ENCODE data around the gene SLC51A.
A peak's percentile ranks its signal among the peaks of the same experiment; 100 is the strongest.
"Not testable (repeated sequence)": the region's sequence is repeated elsewhere in the genome, so short reads cannot be mapped to it uniquely, and the experiment has no call there.

SLC51A gene

GRCh38 chr3:196193736-196194541 is 22.4 kb upstream of the SLC51A start:
- DNase-seq, result peak; percentile 61

DNA sequence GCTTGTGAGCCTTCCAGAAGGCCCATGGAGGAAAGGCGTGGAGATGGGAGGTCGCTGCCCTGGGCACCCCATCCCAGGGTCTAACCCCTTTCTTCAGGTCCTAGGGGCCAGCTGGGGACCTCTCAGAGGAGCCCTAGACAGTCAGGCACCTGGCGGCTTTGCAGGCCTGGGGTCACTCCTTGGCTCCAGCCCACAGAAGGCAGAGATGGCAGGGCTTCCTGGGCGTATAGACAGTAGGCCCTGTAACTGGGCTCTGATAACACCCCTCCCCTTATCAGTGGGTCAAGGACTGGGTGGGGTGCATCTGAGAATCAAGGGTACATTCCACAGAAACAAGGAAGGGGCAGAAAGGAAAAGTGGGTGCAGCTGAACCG is 21.8 kb upstream of the SLC51A start:
- DNase-seq, result no peak

- DNase-seq, result no peak
These were observed 20.6 kb upstream of the SLC51A start for GRCh38 chr3:196195664-196196265.

GRCh38 chr3:196197524-196197923 is 18.8 kb upstream of the SLC51A start:
- no peak for DNase-seq

DNA sequence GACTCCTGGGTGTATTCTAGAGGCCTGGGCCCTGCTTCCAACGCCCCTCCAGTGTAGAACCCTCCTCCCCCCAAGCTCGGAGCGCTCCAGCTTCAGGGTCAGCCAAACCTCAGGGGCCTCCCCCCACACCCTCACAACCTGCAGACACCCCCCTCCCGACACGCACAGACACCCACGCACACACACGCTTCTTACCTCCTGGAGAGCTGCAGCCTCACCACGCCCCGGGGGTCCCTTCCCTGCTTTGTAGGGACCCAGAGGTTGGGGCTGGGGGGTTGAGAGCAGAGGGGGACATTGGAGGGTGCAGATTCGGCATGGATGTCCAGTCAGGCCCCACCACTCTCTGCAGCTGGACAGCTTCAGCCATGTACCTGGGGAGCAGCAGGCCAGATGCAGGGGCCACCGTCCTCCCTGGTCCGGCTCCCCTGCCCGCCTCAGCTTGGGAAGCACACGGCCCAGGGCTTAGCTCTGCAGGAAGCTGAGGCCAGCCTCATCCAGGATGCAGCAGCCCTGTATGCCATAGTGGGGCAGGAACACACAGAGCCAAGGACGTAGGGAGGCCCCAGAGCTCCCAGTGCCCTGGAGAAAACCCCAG is 18.2 kb upstream of the SLC51A start:
- DNase-seq, result no peak

GRCh38 chr3:196198771-196199753 is 17.3 kb upstream of the SLC51A start:
- peak; percentile 22 for DNase-seq

DNA sequence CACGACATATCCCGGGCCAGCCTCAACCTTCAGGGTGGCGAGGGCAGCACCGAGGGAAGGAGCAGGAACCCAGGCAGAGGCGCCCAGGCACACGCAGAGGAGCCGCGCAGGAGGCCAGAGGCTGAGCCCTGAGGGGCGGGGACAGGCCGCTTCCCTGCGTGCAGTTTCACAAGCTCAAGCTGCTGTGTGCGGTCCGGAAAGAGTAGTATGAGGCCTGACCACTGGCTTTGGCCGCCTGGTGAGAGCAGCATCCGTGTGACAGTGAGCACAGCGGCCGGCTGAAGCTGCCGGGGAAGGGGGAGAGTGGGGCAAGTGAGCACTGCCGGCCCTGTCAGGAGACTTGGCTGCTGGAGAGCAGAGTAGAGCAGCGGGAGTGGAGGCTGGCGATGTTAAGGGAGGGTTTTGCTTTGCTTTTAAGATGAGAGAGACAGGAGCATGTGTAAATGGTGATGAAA is 13.8 kb upstream of the SLC51A start:
- DNase-seq, result peak; percentile 92

- DNase-seq, result peak; percentile 82
These were observed 12.5 kb upstream of the SLC51A start for GRCh38 chr3:196203846-196204245.

GRCh38 chr3:196205442-196206205 is 10.7 kb upstream of the SLC51A start:
- DNase-seq, result not testable (repeated sequence)

GRCh38 chr3:196207159-196207832 is 9.0 kb upstream of the SLC51A start:
- DNase-seq, result no peak

DNA sequence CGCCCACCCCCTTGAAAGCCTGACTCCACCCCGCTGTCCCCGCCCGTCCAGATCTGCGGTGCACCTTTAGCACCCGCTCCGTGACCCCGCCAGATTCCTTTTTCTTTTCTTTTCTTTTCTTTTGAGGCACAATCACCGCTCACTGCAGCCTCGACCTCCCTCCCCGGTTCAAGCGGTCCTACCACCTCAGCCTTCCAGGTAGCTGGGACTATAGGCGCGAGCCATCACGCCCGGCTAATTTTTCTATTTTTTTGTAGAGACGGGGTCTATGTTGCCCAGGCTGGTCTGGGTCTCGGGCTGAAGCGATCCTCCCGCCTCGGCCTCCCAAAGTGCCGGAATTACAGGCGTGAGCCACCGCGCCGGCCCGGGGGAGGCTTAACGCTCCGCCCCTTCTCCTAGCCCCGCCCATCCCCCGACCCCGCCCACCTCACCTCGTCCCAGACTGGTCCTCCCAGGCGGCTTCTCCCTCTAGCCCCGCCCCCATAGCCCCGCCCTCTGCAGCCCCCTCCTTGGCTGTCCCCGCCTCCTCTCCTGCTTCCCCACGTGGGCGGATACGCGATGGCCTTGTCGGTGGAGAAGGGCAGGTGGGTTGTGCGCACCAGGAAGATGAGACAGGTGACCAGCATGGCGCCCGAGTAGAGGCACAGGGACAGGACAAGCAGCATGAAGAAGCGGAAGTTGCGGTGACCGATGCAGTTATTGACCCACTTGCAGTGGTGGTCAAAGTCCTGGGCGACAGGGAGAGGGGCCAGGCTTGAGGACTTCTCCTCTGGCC is 8.3 kb upstream of the SLC51A start:
- DNase-seq, result no peak

DNA sequence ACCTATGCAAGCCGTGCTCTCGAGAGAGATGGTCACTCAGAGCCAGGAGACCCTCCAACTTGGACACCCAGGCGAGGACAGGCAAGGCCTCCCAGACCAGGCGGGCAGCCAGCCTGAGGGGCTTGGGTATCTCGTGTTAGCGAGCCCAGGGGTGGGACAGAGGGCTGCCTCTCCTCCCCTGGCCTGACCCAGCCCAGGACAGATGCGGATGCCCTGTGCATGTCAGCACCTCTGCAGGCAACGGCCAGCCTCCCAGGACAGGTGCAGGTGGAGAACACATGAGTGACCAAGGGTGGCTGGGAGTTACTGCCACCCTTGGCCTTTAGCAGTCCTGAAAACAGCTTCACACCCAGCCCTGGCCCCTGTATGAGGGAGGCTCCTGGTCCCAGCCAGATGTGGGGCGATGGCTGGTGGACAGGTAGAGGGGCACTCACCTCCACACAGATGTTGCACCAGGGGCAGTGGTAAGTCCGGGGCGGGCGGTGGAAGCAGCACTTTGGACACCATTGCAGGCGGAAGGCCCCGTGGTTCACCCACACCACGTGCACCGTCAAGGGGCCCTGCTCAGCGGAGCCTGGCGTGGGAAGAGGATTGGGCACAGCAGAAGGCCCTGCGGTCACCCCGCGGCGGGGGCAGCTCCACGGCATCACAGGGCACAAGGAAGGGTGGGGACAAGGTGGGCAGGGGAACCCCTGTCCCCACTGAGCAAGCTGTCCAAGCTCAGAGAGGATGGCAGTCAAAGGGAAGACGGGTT is 7.2 kb upstream of the SLC51A start:
- DNase-seq, result no peak

GRCh38 chr3:196209944-196210672 is 6.2 kb upstream of the SLC51A start:
- DNase-seq, result not testable (repeated sequence)

- no peak for DNase-seq
These were observed 5.4 kb upstream of the SLC51A start, which contains the start of gene ZDHHC19 for GRCh38 chr3:196210673-196211556. ZDHHC19 (minus strand) TSS chr3:196211400; CDS start chr3:196211315, 85 bp downstream.

- DNase-seq, result no peak
These were observed 1.4 kb upstream of the SLC51A start for GRCh38 chr3:196214783-196215441.

GRCh38 chr3:196215493-196216020 is 777 bp upstream of the SLC51A start:
- DNase-seq, result no peak

- DNase-seq, result no peak
These were observed 412 bp downstream of the SLC51A start for GRCh38 chr3:196216681-196217211.

Measured in MV-4-11 (cell line).